Upper lobe of left lung (tissue), 6 donors: ENCODE data around the gene ACTMAP. TPM values are rescaled to one million over a fixed set of nuclear protein-coding genes. Genes with fewer than 3 reads are reported as not detected.
A peak's percentile ranks its signal among the peaks of the same experiment; 100 is the strongest.

Experiments
- ATAC-seq, 2 donors: fragments of 200-7000 bp; cut with Tn5 transposase; one replicate each; pipeline ENCODE4 v1.9.1; 2022; ENCODE audit warnings: mild to moderate bottlenecking in 2 of 2, moderate library complexity in 2 of 2; ENCODE audit not compliant: low FRiP score in 2 of 2
- DNase-seq, 2 donors: peaks; one replicate each; pipeline ENCODE4 v3.0.0-alpha.2; 2019 to 2020
- H3K27ac ChIP-seq, 4 donors: fragments of 200-600 bp; sonication (generic); one replicate each; pipeline ENCODE4 v1.5.1; 2016 to 2019
- H3K27me3 ChIP-seq, 4 donors: fragments of 200-600 bp; sonication (generic); one replicate each; pipeline ENCODE4 v1.5.1; 2017 to 2019
- H3K36me3 ChIP-seq, 4 donors: fragments of 200-600 bp; sonication (generic); one replicate each; pipeline ENCODE4 v1.5.1; 2016 to 2019
- H3K4me1 ChIP-seq, 4 donors: fragments of 200-600 bp; sonication (generic); one replicate each; pipeline ENCODE4 v1.5.1; 2018 to 2019
- H3K4me3 ChIP-seq, 4 donors: fragments of 200-600 bp; sonication (generic); one replicate each; pipeline ENCODE4 v1.5.1; 2017 to 2019; ENCODE audit warnings: mild to moderate bottlenecking in 2 of 4, moderate library complexity in 1 of 4
- H3K9me3 ChIP-seq, 4 donors: fragments of 200-600 bp; sonication (generic); one replicate each; pipeline ENCODE4 v1.5.1; 2018 to 2019
- CTCF ChIP-seq, 6 experiments: fragments of 450-650 bp in 4 of 6; fragments of 200-600 bp in 2 of 6; sonication (generic) in 2 of 6; IDR thresholded peaks; one replicate each; pipeline ENCODE4 v1.5.1; 2016 to 2019; ENCODE audit warnings: antibody characterized with exemption in 6 of 6
- EP300 ChIP-seq, 4 donors: sonication (generic); formaldehyde crosslinking; IDR thresholded peaks; one replicate each; pipeline ENCODE4 v1.5.1; 2017; ENCODE audit warnings: antibody characterized with exemption in 4 of 4, control low read depth in 2 of 4
- POLR2A ChIP-seq, 4 donors: fragments of 450-650 bp; IDR thresholded peaks; one replicate each; pipeline ENCODE4 v1.5.1; 2016 to 2017; ENCODE audit warnings: antibody characterized with exemption in 4 of 4, mild to moderate bottlenecking in 2 of 4
- POLR2AphosphoS5 ChIP-seq, 2 donors: sonication (generic); formaldehyde crosslinking; IDR thresholded peaks; one replicate each; pipeline ENCODE4 v1.5.1; 2017; ENCODE audit warnings: antibody characterized with exemption in 2 of 2
- WGBS, 2 donors: methylation state at CpG; one replicate each; pipeline ENCODE4 v1.1.5; 2017 to 2018; 5-methylcytosine and 5-hydroxymethylcytosine counted together
- total RNA-seq, 6 donors: library from RNA; depleted of rRNA in 4 of 6; stranded (reverse); fragments of >200 nt in 4 of 6; gene quantifications; one replicate each; pipeline versions ENCODE4 v1.1.0 to v1.2.1, GENCODE V29; 2016 to 2021
- donor health status: DM: no; HTN: no; CAD: no; lungs with moderate emphysema.
- donor health status: DM: no; HTN: yes; CAD: no; lungs with severe emphysema.

ACTMAP gene
- total RNA-seq, 6 donors from 2014 or later, result 16.0 to 28.4 (median 21.5) TPM

GRCh38 chr19:40758491-40758890 lies 8.2 kb upstream of the ACTMAP start:
- H3K27ac ChIP-seq, result no peak overlapping the region
- WGBS, 2 donors, result 96% methylated on average over 3 of the region's 3 CpGs
- peaks cover 34 to 42% (median 37%) of the 10 kb centered on the region in 4 donors for H3K4me1 ChIP-seq
- no peak for ATAC-seq
- TF ChIP-seq EP300 (IDR thresholded peaks at IDR 0.05) (no peak), POLR2AphosphoS5 (IDR thresholded peaks at IDR 0.05) (no peak), POLR2A (IDR thresholded peaks at IDR 0.05) (no peak), CTCF (IDR thresholded peaks at IDR 0.05) (no peak)
- no peaks in the 10 kb centered on the region for H3K9me3 ChIP-seq
- peaks cover 38 to 80% (median 62%) of the 10 kb centered on the region in 4 donors for H3K36me3 ChIP-seq
- H3K27me3 ChIP-seq, result no peaks in the 10 kb centered on the region
- no peak overlapping the region for H3K4me3 ChIP-seq
- no peak for DNase-seq

DNA sequence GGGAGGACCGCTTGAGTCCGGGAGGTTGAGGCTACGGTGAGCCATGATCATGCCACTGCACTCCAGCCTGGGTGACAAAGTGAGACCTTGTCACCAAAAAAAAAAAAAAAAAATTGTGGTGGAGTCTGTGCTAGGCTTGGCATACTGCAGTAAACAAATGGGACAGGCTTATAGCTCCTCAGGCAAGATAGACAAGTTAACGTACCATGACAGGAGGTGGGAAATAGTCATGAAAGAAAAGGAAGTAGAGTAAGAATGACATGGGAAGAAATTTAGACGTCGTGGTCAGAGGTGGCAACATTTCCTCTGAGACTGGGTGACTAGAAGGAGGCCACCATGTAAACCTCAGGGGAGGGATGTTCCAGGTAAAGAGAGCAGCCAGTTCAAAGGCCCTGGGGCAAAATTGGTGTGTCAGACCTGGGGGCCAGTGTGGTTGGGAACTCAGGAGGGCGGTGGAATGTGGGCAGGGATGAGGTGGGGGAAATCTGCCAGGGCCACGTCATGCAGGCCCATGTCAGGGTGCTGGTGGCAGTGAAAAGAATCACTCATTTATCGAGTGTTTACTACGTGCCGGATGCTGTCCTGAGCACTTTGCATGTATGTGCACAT lies 6.3 kb upstream of the ACTMAP start:
- no peaks in the 10 kb centered on the region for H3K9me3 ChIP-seq
- WGBS, 2 donors, result 63 to 77% methylated on average over 10 to 11 of the region's 11 CpGs
- no peak for DNase-seq
- no peaks in the 10 kb centered on the region for H3K27me3 ChIP-seq
- no peak for ATAC-seq
- no peak overlapping the region for H3K4me3 ChIP-seq
- peak overlapping the region in 2 of 4 donors; percentile 9 to 42 for H3K27ac ChIP-seq
- peaks cover 50 to 57% (median 53%) of the 10 kb centered on the region in 4 donors for H3K4me1 ChIP-seq
- peaks cover 20 to 61% (median 43%) of the 10 kb centered on the region in 4 donors for H3K36me3 ChIP-seq
- TF ChIP-seq POLR2A (IDR thresholded peaks at IDR 0.05) (no peak), POLR2AphosphoS5 (IDR thresholded peaks at IDR 0.05) (no peak), EP300 (IDR thresholded peaks at IDR 0.05) (no peak), CTCF (IDR thresholded peaks at IDR 0.05) (no peak)

DNA sequence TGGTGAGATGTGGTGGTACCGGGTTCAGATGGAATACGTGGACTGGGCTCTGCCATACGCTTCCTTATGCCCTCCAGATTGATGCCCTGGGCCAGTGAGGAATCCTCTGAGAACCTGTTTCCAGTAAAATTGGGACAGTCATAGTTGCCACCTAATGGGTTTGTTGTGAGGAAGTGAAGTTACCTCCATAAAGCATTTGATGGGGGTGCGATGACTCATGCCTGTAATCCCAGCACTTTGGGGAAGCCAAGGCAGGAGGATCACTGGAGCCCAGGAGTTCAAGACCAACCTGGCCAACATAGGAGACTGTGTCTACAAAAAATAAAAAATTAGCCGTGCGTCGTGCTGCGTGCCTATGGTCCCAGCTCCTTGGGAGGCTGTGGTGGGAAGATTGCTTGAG lies 5.5 kb upstream of the ACTMAP start:
- 98 to 99% methylated on average over 5 to 8 of the region's 8 CpGs for WGBS, 2 donors
- no peak overlapping the region for H3K4me3 ChIP-seq
- DNase-seq, result no peak
- H3K36me3 ChIP-seq, result peaks cover 19 to 54% (median 35%) of the 10 kb centered on the region in 4 donors
- TF ChIP-seq EP300 (IDR thresholded peaks at IDR 0.05) (no peak), CTCF (IDR thresholded peaks at IDR 0.05) (no peak), POLR2AphosphoS5 (IDR thresholded peaks at IDR 0.05) (no peak), POLR2A (IDR thresholded peaks at IDR 0.05) (no peak)
- H3K9me3 ChIP-seq, result no peaks in the 10 kb centered on the region
- H3K27ac ChIP-seq, result peak overlapping the region in 1 of 4 donors; percentile 42
- no peak for ATAC-seq
- H3K27me3 ChIP-seq, result no peaks in the 10 kb centered on the region
- H3K4me1 ChIP-seq, result peaks cover 50 to 57% (median 52%) of the 10 kb centered on the region in 4 donors

- no peak for ATAC-seq
- 79 to 100% methylated on average over 3 of the region's 3 CpGs for WGBS, 2 donors
- H3K9me3 ChIP-seq, result no peaks in the 10 kb centered on the region
- peak overlapping the region in 2 of 4 donors; percentile 37 to 61 for H3K27ac ChIP-seq
- peaks cover 50 to 57% (median 51%) of the 10 kb centered on the region in 4 donors for H3K4me1 ChIP-seq
- peaks cover 14 to 49% (median 30%) of the 10 kb centered on the region in 4 donors for H3K36me3 ChIP-seq
- H3K27me3 ChIP-seq, result no peaks in the 10 kb centered on the region
- H3K4me3 ChIP-seq, result no peak overlapping the region
- no peak for TF ChIP-seq POLR2AphosphoS5 (IDR thresholded peaks at IDR 0.05)
- TF ChIP-seq CTCF (IDR thresholded peaks at IDR 0.05), result no peak
- no peak for TF ChIP-seq EP300 (IDR thresholded peaks at IDR 0.05)
- TF ChIP-seq POLR2A (IDR thresholded peaks at IDR 0.05), result no peak
- no peak for DNase-seq
These were observed 5.0 kb upstream of the ACTMAP start for GRCh38 chr19:40755248-40755624.
